Muscle of leg (tissue), 9 donors: Measurements from ENCODE around the gene C1QTNF8. TPM values are rescaled to one million over a fixed set of nuclear protein-coding genes. Genes with fewer than 3 reads are reported as not detected.

Experiments
- polyA plus RNA-seq, 8 donors: library from polyadenylated mRNA; unstranded; fragments of 120-200 nt; gene quantifications; one replicate each; pipeline versions ENCODE4 v1.2.1 to v1.2.3, GENCODE V29; 2013; ENCODE audit warnings: inconsistent platforms in 1 of 8, low replicate concordance in 1 of 8; ENCODE audit not compliant: insufficient read length in 8 of 8, insufficient read depth in 1 of 8
- total RNA-seq: library from RNA; stranded (reverse); fragments of 120-200 nt; gene quantifications from one replicate; pipeline ENCODE4 v1.2.4, GENCODE V29; 2013

C1QTNF8 gene
- total and polyA plus RNA-seq, 9 donors, result not detected

Other genes starting within 250 kb of the C1QTNF8 start
- 10.2 TPM for gene LMF1, start 125.3 kb downstream of the C1QTNF8 start, total RNA-seq
- 10 to 100 TPM in 4 of 8 donors, 1 to 10 TPM in 4; 8.7 to 14.1 (median 10.2) TPM for gene LMF1, start 125.3 kb downstream of the C1QTNF8 start, polyA plus RNA-seq
- 31.1 TPM for gene SOX8, start 114.5 kb downstream of the C1QTNF8 start, total RNA-seq
- gene SOX8, start 114.5 kb downstream of the C1QTNF8 start, polyA plus RNA-seq, result 10 to 100 TPM; 38.7 to 50.9 (median 42.1) TPM
- gene SSTR5, start 23.5 kb downstream of the C1QTNF8 start, total RNA-seq, result not detected
- gene SSTR5, start 23.5 kb downstream of the C1QTNF8 start, polyA plus RNA-seq, result under 1 TPM in 3 of 8 donors, not detected in 5; 0.08 to 0.13 (median 0.10) TPM
- 20.7 TPM for gene CACNA1H, start 56.9 kb upstream of the C1QTNF8 start, total RNA-seq
- gene CACNA1H, start 56.9 kb upstream of the C1QTNF8 start, polyA plus RNA-seq, result 10 to 100 TPM; 35.3 to 56.0 (median 40.0) TPM
- not detected for gene TPSG1, start 129.0 kb upstream of the C1QTNF8 start, total RNA-seq
- gene TPSG1, start 129.0 kb upstream of the C1QTNF8 start, polyA plus RNA-seq, result 1 to 10 TPM in 7 of 8 donors, under 1 TPM in 1; 0.98 to 3.7 (median 1.7) TPM
- 0.89 TPM for gene TPSB2, start 133.9 kb upstream of the C1QTNF8 start, total RNA-seq
- 1 to 10 TPM in 6 of 8 donors, under 1 TPM in 2; 0.71 to 2.8 (median 1.7) TPM for gene TPSB2, start 133.9 kb upstream of the C1QTNF8 start, polyA plus RNA-seq
- gene TPSAB1, start 144.5 kb upstream of the C1QTNF8 start, total RNA-seq, result 2.6 TPM
- 1 to 10 TPM in 6 of 8 donors, under 1 TPM in 2; 0.53 to 3.8 (median 1.5) TPM for gene TPSAB1, start 144.5 kb upstream of the C1QTNF8 start, polyA plus RNA-seq
- gene TPSD1, start 159.8 kb upstream of the C1QTNF8 start, total RNA-seq, result not detected
- gene TPSD1, start 159.8 kb upstream of the C1QTNF8 start, polyA plus RNA-seq, result under 1 TPM in 3 of 8 donors, not detected in 5; 0.14 to 0.34 (median 0.30) TPM
- gene UBE2I, start 213.4 kb upstream of the C1QTNF8 start, total RNA-seq, result 30.0 TPM
- 100 to 1,000 TPM in 6 of 8 donors, 10 to 100 TPM in 2; 89.7 to 114 (median 106) TPM for gene UBE2I, start 213.4 kb upstream of the C1QTNF8 start, polyA plus RNA-seq
- 0.58 TPM for gene BAIAP3, start 237.4 kb upstream of the C1QTNF8 start, total RNA-seq
- gene BAIAP3, start 237.4 kb upstream of the C1QTNF8 start, polyA plus RNA-seq, result 1 to 10 TPM in 2 of 8 donors, under 1 TPM in 6; 0.40 to 1.3 (median 0.85) TPM